Effector memory CD4-positive, alpha-beta T cell (primary cell): ENCODE measurements around the gene PSMG3.

Experiments
- DNase-seq, 3 donors: peaks; one replicate each; pipeline ENCODE4 v3.0.0-alpha.2; 2020
- H3K27ac ChIP-seq: 2 replicates; pipeline ENCODE4 v1.7.0; 2013; ENCODE audit warnings: mild to moderate bottlenecking, low read length, moderate library complexity; ENCODE audit not compliant: insufficient read depth, poor library complexity, severe bottlenecking
- H3K27me3 ChIP-seq: replicated peaks from 2 replicates; pipeline ENCODE4 v1.7.0; 2013; ENCODE audit warnings: mild to moderate bottlenecking, low read length; ENCODE audit not compliant: insufficient read depth, control insufficient read depth, poor library complexity, severe bottlenecking
- H3K36me3 ChIP-seq: 2 replicates; pipeline ENCODE4 v1.7.0; 2013; ENCODE audit warnings: mild to moderate bottlenecking, low read length, moderate library complexity; ENCODE audit not compliant: control insufficient read depth, insufficient read depth
- H3K4me1 ChIP-seq: 2 replicates; pipeline ENCODE4 v1.7.0; 2013; ENCODE audit warnings: low read length, mild to moderate bottlenecking; ENCODE audit not compliant: control insufficient read depth, insufficient read depth, poor library complexity, severe bottlenecking
- H3K4me3 ChIP-seq: 2 replicates; pipeline ENCODE4 v1.7.0; 2013; ENCODE audit warnings: low read length, low read depth, mild to moderate bottlenecking; ENCODE audit not compliant: insufficient read depth, poor library complexity, severe bottlenecking
- H3K9me3 ChIP-seq: 2 replicates; pipeline ENCODE4 v1.7.0; 2013; ENCODE audit warnings: mild to moderate bottlenecking, low read length, moderate library complexity; ENCODE audit not compliant: control insufficient read depth

Gene PSMG3

GRCh38 chr7:1558841-1559625 is 10.8 kb downstream of the PSMG3 start:
- DNase-seq: no peak
- Histone ChIP-seq H3K27me3 (no peaks in the 10 kb centered on the region), H3K4me3 (no peak overlapping the region), H3K36me3 (no peaks in the 10 kb centered on the region), H3K9me3 (no peaks in the 10 kb centered on the region), H3K27ac (no peak overlapping the region), H3K4me1 (no peaks in the 10 kb centered on the region)

- Histone ChIP-seq H3K36me3 (no peaks in the 10 kb centered on the region), H3K9me3 (no peaks in the 10 kb centered on the region), H3K4me3 (no peak overlapping the region), H3K27me3 (no peaks in the 10 kb centered on the region), H3K4me1 (no peaks in the 10 kb centered on the region), H3K27ac (no peak overlapping the region)
- no peak for DNase-seq
Measured at GRCh38 chr7:1558181-1558811, 11.5 kb downstream of the PSMG3 start.

DNA sequence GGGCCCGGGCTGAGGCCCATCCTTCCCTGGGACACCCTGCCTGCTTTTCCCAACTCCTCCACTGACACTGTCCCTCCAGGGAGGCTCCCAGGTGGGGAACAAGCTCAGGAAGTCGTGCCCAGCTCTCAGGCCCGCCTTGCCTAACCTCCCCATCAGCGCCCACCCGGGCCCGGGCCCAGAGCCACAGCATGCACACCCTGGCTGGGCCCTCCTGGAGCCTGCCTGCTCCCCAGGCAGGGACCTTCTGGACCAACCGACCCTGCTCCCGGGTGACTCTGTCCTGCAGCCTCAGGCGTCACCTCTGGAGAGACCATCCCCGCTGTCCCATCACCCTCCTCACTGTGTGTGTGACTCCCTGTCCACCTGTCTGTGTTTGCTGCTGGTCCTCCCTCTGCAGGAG is 12.1 kb downstream of the PSMG3 start:
- no peak overlapping the region for H3K4me3 ChIP-seq
- H3K36me3 ChIP-seq: no peaks in the 10 kb centered on the region
- no peak overlapping the region for H3K27ac ChIP-seq
- no peak for DNase-seq
- H3K9me3 ChIP-seq: no peaks in the 10 kb centered on the region
- H3K4me1 ChIP-seq: no peaks in the 10 kb centered on the region
- H3K27me3 ChIP-seq: no peaks in the 10 kb centered on the region

DNA sequence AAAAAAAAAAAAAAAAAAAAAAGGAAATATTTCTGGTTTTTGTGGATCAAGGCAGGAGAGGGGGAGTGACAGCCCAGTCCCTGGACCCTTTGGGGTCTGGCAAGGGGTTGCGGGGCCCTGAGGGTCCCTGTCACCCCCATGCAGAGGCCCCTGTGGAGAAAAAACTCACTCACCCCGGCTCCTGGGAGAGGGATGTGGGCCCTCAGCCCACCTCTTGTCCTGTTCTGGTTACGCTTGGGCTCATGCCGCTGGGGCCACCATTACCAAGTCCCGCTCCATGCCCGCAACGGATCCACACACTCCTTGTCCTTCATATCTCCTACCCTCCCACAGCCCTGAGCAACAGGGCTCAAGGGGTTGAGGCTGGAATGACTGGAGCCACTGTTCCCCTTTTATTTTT is 12.8 kb downstream of the PSMG3 start:
- Histone ChIP-seq H3K4me3 (no peak overlapping the region), H3K4me1 (no peaks in the 10 kb centered on the region)
- no peak for DNase-seq

DNA sequence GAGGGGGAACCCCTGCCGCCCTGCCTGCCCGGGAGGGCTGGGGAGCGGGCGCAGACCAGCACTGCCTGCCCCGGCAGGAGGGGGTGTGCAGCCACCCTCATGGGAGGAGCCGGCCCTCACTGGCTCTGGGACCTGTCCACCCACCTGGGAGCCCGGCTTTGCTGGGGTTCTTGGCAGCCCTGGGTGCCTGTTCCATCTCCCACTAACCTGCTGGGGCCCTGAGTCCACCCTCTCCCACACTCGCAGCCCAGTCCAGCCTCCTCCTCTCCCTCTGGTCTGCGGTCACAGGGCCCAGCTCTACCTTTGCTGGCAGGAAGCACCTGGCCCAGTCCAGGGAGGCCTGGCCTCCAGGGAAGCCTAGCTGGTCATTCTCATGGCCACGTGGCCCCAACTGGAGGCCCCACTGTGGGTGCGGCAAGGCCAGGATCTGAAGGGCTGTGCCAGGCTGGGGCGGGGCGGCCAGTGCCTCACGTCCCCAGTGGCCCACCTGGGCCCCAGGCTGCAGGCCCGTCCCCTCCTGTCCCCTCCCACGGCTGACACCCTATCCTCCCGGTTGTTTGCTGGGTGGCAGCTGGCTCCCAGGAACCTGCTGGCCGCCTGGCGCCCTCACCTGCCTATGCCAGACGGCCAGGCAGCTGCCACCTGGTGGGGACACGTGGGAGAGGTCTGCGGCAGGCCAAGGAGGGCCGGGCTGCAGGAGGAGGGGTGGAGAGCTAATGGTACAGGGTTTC is 13.9 kb downstream of the PSMG3 start, which contains the start of gene TMEM184A:
Gene TMEM184A (minus strand): TSS at position 393 of the 731 bp plus-strand sequence. CDS start 721 bp downstream, outside the sequence.
- Histone ChIP-seq H3K4me3 (no peak within 1 kb of the TSS), H3K9me3 (no peaks in the 10 kb centered on the region), H3K4me1 (no peaks in the 10 kb centered on the region), H3K27me3 (no peaks in the 10 kb centered on the region), H3K36me3 (no peaks in the 10 kb centered on the region), H3K27ac (no peak within 1 kb of the TSS)
- DNase-seq: no peak

More for the DNA sequence above, 12.8 kb downstream of the PSMG3 start:
- no peaks in the 10 kb centered on the region for H3K36me3 ChIP-seq
- no peaks in the 10 kb centered on the region for H3K9me3 ChIP-seq
- H3K27me3 ChIP-seq: no peaks in the 10 kb centered on the region
- H3K27ac ChIP-seq: no peak overlapping the region

DNA sequence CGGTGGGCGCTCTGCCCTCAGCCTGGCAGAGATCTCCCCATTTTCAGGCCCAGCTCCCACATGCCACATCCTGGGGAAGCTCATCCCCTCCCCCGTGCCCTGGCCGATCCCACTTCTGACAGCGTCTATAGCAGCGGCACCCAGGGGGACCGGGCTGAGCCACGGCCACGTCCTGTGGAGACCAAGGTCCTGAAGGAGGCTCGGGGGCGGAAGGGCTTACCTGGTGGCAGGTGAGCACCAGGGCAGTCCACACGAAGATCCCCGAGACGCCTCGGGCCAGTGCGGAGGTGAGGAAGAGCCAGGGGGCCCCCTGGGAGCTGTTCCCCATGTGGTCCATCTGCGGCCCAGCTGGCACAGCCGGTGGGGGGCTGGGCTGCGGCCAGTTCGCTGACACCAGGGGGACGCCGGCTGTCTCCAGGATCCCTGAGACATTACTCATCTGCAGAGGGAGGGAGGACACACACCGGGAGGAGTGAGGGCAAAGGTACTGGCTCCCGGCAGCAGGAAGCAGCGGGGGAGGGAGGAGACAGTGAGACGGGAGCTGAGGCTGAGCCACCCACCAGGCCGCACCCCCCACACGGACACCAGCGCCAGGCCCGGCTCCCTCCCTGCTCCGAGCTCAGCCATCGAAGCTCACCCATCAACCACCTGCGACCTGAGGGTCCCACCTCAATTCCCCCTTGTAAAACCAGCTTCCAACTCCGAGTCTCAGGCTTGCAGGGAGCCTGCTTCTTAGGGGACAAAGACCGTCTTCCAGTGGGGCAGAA is 14.6 kb downstream of the PSMG3 start:
- Histone ChIP-seq H3K36me3 (no peaks in the 10 kb centered on the region), H3K9me3 (no peaks in the 10 kb centered on the region), H3K27ac (no peak overlapping the region), H3K4me1 (no peaks in the 10 kb centered on the region), H3K27me3 (no peaks in the 10 kb centered on the region), H3K4me3 (no peak overlapping the region)
- no peak for DNase-seq

GRCh38 chr7:1554333-1555045 is 15.3 kb downstream of the PSMG3 start:
- Histone ChIP-seq H3K36me3 (no peaks in the 10 kb centered on the region), H3K4me1 (no peaks in the 10 kb centered on the region), H3K9me3 (no peaks in the 10 kb centered on the region), H3K27ac (no peak overlapping the region), H3K4me3 (no peak overlapping the region), H3K27me3 (no peaks in the 10 kb centered on the region)
- no peak for DNase-seq

DNA sequence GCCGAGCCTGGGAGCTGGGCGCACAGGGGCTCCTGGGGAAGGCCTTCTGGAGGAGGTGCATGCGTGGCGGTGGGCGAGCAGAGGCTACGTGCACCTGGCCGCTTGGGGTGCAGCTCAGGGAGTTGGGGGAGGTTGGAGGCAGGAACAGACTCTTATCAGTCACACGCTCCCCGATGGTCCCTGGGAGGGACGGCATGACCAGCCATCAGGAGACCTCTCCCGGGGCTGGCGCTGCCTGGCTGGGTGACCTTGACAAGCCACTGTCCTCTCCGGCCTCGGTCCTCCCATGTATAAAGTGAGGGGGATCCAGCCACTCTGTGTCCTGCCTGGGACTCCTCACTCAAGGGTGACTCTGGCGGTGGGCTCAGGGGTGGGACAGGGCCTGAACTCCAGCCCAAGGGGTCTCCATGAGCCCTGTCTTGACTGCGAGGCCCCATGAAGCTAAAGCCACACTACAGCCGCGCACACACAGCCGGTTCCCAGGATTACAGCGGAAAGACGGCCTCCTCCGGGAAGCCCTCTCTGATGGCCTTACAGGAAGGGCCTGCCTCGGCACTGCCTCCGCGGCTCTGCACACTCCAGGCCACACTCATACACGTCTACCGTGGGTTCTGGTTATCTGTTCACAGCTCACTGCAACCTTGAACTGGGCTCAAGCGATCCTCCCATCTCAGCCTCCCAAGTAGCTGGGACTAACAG is 16.2 kb downstream of the PSMG3 start:
- DNase-seq: no peak
- H3K4me3 ChIP-seq: no peak overlapping the region
- H3K27ac ChIP-seq: no peak overlapping the region
- H3K4me1 ChIP-seq: no peaks in the 10 kb centered on the region
- H3K27me3 ChIP-seq: no peaks in the 10 kb centered on the region
- no peaks in the 10 kb centered on the region for H3K9me3 ChIP-seq
- H3K36me3 ChIP-seq: no peaks in the 10 kb centered on the region

DNA sequence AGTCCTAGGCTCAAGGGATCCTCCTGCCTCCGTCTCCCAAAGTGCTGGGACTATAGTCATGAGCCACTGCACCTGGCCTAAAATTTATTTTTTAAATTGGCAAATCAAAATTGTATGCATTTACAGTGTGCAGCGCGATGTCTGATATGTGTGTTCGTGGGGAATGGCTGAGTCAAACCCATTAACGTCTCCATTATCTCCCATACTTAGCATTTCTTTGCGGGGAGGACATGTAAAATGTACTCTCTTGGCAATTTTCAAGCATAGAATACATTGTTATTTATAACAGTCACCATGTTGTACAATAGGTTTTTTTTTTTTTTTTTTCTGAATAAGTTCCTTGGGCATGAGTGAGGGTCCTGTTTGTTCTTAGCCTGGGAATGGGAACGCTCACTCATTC is 17.6 kb downstream of the PSMG3 start:
- no peak for DNase-seq
- Histone ChIP-seq H3K4me1 (no peaks in the 10 kb centered on the region), H3K27me3 (no peaks in the 10 kb centered on the region), H3K9me3 (no peaks in the 10 kb centered on the region), H3K36me3 (no peaks in the 10 kb centered on the region), H3K27ac (no peak overlapping the region), H3K4me3 (no peak overlapping the region)
